HEK293 (cell line): Measurements from ENCODE around the gene KIF18A.

Experiments used
- KLF1 ChIP-seq: fragments of 450-650 bp; formaldehyde crosslinking; IDR thresholded peaks from 2 replicates; pipeline ENCODE4 v1.5.1; 2016; ENCODE audit warnings: missing biosample characterization, missing genetic modification characterization
- KLF10 ChIP-seq: fragments of 450-650 bp; IDR thresholded peaks from 2 replicates; pipeline ENCODE4 v1.5.1; 2018; ENCODE audit warnings: missing biosample characterization, mild to moderate bottlenecking, missing genetic modification characterization
- SP3 ChIP-seq: fragments of 450-650 bp; formaldehyde crosslinking; IDR thresholded peaks from 2 replicates; pipeline ENCODE4 v1.5.1; 2016; ENCODE audit warnings: missing biosample characterization, missing genetic modification characterization
- WT1 ChIP-seq: fragments of 450-650 bp; formaldehyde crosslinking; IDR thresholded peaks from 2 replicates; pipeline ENCODE4 v1.5.1; 2016; ENCODE audit warnings: missing biosample characterization, missing genetic modification characterization
- YY1 ChIP-seq: fragments of 450-650 bp; formaldehyde crosslinking; IDR thresholded peaks from 2 replicates; pipeline ENCODE4 v1.5.1; 2018; ENCODE audit warnings: missing biosample characterization, missing genetic modification characterization
- ZBTB1 ChIP-seq: fragments of 450-650 bp; formaldehyde crosslinking; IDR thresholded peaks from 2 replicates; pipeline ENCODE4 v1.5.1; 2016; ENCODE audit warnings: missing biosample characterization, missing genetic modification characterization
- ZBTB21 ChIP-seq: fragments of 450-650 bp; formaldehyde crosslinking; IDR thresholded peaks from 2 replicates; pipeline ENCODE4 v1.5.1; 2017; ENCODE audit warnings: missing biosample characterization, missing genetic modification characterization
- ZBTB48 ChIP-seq: fragments of 450-650 bp; formaldehyde crosslinking; IDR thresholded peaks from 2 replicates; pipeline ENCODE4 v1.5.1; 2016; ENCODE audit warnings: missing biosample characterization, missing genetic modification characterization
- ZFHX2 ChIP-seq: fragments of 450-650 bp; formaldehyde crosslinking; conservative IDR thresholded peaks from 2 replicates; pipeline ENCODE4 v1.5.1; 2016; ENCODE audit warnings: missing biosample characterization, missing genetic modification characterization
- ZNF138 ChIP-seq: fragments of 450-650 bp; formaldehyde crosslinking; IDR thresholded peaks from 2 replicates; pipeline ENCODE4 v1.5.1; 2016; ENCODE audit warnings: missing biosample characterization, missing genetic modification characterization, borderline replicate concordance
- ZNF157 ChIP-seq: fragments of 450-650 bp; formaldehyde crosslinking; IDR thresholded peaks from 2 replicates; pipeline ENCODE4 v1.5.1; 2016; ENCODE audit warnings: missing biosample characterization, missing genetic modification characterization
- ZNF223 ChIP-seq: fragments of 450-650 bp; formaldehyde crosslinking; IDR thresholded peaks from 2 replicates; pipeline ENCODE4 v1.5.1; 2016; ENCODE audit warnings: missing biosample characterization, missing genetic modification characterization
- ZNF311 ChIP-seq: fragments of 450-650 bp; formaldehyde crosslinking; IDR thresholded peaks from 2 replicates; pipeline ENCODE4 v1.5.1; 2017; ENCODE audit warnings: missing biosample characterization, missing genetic modification characterization, borderline replicate concordance
- ZNF335 ChIP-seq: fragments of 450-650 bp; formaldehyde crosslinking; conservative IDR thresholded peaks from 2 replicates; pipeline ENCODE4 v1.5.1; 2016; ENCODE audit warnings: missing biosample characterization, missing genetic modification characterization
- ZNF394 ChIP-seq: fragments of 450-650 bp; formaldehyde crosslinking; IDR thresholded peaks from 2 replicates; pipeline ENCODE4 v1.5.1; 2016; ENCODE audit warnings: missing biosample characterization, missing genetic modification characterization, mild to moderate bottlenecking, moderate library complexity, borderline replicate concordance
- ZNF555 ChIP-seq: fragments of 450-650 bp; formaldehyde crosslinking; conservative IDR thresholded peaks from 2 replicates; pipeline ENCODE4 v1.5.1; 2017; ENCODE audit warnings: missing biosample characterization, mild to moderate bottlenecking, missing genetic modification characterization, inconsistent platforms
- ZNF623 ChIP-seq: fragments of 450-650 bp; formaldehyde crosslinking; IDR thresholded peaks from 2 replicates; pipeline ENCODE4 v1.5.1; 2016; ENCODE audit warnings: missing biosample characterization, missing genetic modification characterization
- ZNF701 ChIP-seq: fragments of 450-650 bp; formaldehyde crosslinking; IDR thresholded peaks from 2 replicates; pipeline ENCODE4 v1.5.1; 2016; ENCODE audit warnings: missing biosample characterization, missing genetic modification characterization
- ZNF76 ChIP-seq: fragments of 450-650 bp; formaldehyde crosslinking; IDR thresholded peaks from 2 replicates; pipeline ENCODE4; 2016; ENCODE audit warnings: low read depth, missing biosample characterization, missing genetic modification characterization, borderline replicate concordance
- ZNF837 ChIP-seq: fragments of 450-650 bp; formaldehyde crosslinking; IDR thresholded peaks from 2 replicates; pipeline ENCODE4 v1.5.1; 2016; ENCODE audit warnings: missing biosample characterization, missing genetic modification characterization
- ZSCAN30 ChIP-seq: fragments of 450-650 bp; IDR thresholded peaks from 2 replicates; pipeline ENCODE4 v1.5.1; 2018; ENCODE audit warnings: missing biosample characterization, mild to moderate bottlenecking, missing genetic modification characterization, moderate library complexity
- ZXDB ChIP-seq: fragments of 450-650 bp; formaldehyde crosslinking; IDR thresholded peaks from 2 replicates; pipeline ENCODE4 v1.5.1; 2016; ENCODE audit warnings: missing biosample characterization, missing genetic modification characterization
- TF ChIP-seq, protein P1 (sequence below): fragments of 450-650 bp; formaldehyde crosslinking; IDR thresholded peaks from 2 replicates; pipeline ENCODE4; 2016; ENCODE audit warnings: missing biosample characterization, missing genetic modification characterization
- TF ChIP-seq, protein P2 (sequence below): fragments of 450-650 bp; formaldehyde crosslinking; IDR thresholded peaks from 2 replicates; pipeline ENCODE4 v1.5.1; 2016; ENCODE audit warnings: missing biosample characterization, missing genetic modification characterization, borderline replicate concordance
- TF ChIP-seq, protein P3 (sequence below): fragments of 450-650 bp; formaldehyde crosslinking; optimal IDR thresholded peaks from 2 replicates; pipeline ENCODE3; 2016; ENCODE audit warnings: missing biosample characterization, mild to moderate bottlenecking, missing genetic modification characterization
- TF ChIP-seq, protein P4 (sequence below): fragments of 450-650 bp; formaldehyde crosslinking; IDR thresholded peaks from 2 replicates; pipeline ENCODE4 v1.5.1; 2017; ENCODE audit warnings: missing biosample characterization, mild to moderate bottlenecking, missing genetic modification characterization, moderate library complexity
- TF ChIP-seq, protein P5 (sequence below): IDR thresholded peaks from 2 replicates; pipeline ENCODE4 v1.6.1; 2011; ENCODE audit warnings: mild to moderate bottlenecking, low read depth, low read length, borderline replicate concordance

The KIF18A gene

DNA sequence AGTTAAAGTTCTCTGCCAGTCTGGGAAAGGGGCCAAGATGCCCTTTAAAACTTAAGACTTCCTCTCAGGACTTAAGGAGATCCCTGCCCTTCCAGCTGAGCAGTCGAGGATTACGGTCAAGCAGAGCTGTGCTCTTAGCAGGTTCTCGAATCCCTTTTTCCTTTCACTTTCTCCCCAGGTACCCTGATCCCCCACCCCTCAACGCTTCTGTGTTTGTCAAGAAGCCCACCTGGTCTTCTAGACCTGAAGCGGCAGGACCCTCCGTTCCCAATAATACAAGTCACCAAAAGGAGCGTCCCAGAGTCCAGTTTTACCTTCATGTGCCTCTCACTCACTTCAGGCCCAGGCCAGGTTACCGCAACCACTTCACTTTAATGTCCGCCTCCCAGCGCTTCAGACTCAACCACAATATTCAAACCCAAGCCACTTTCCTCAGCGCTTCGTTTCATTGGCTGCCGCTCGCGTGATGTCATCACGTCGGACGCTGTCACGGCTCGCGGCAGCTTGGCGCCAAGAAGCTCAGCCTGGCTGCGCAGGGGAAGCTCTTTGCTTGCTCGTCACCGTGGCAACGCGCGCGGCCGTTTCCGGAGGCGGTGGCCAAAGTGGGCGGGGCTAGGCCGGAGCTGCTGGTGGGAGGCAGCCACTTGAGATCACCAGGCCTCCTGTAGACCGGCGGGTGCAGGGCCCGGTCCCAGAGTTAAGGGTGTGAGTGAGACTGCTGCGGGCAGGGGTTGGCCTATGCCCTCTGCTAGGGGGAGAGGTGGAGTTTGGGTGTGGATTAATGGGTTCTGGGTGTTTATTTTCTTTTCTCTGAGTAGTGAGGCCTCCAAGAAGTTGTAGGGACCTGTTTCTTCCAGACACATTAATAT, at the start of gene KIF18A, which contains the start of gene METTL15 (continued):
- TF ChIP-seq, protein P1, sequence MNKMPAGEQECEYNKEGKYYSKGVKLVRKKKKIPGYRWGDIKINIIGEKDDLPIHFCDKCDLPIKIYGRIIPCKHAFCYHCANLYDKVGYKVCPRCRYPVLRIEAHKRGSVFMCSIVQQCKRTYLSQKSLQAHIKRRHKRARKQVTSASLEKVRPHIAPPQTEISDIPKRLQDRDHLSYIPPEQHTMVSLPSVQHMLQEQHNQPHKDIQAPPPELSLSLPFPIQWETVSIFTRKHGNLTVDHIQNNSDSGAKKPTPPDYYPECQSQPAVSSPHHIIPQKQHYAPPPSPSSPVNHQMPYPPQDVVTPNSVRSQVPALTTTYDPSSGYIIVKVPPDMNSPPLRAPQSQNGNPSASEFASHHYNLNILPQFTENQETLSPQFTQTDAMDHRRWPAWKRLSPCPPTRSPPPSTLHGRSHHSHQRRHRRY: no peak
- TF ChIP-seq ZNF138 (tag by site-specific recombination) (no peak), ZNF394 (tag by site-specific recombination) (no peak), ZNF311 (no peak), ZBTB48 (tag by site-specific recombination) (peak; percentile 60), SP3 (tag by site-specific recombination) (peak; percentile 81), KLF1 (peak; percentile 73), ZNF837 (tag by site-specific recombination) (no peak), ZXDB (tag by site-specific recombination) (peak; percentile 75), ZNF157 (tag by site-specific recombination) (no peak), ZBTB21 (tag by site-specific recombination) (peak; percentile 92), YY1 (tag by site-specific recombination) (no peak), ZFHX2 (peak; percentile 83), ZNF76 (peak; percentile 50; the same call in 1 of the 2 replicates), WT1 (peak; percentile 39; the same call in 1 of the 2 replicates), ZNF623 (tag by site-specific recombination) (no peak), KLF10 (tag by site-specific recombination) (peak; percentile 83), ZNF701 (tag by site-specific recombination) (no peak), ZNF555 (tag by site-specific recombination) (no peak), ZNF223 (no peak), ZSCAN30 (tag by site-specific recombination) (peak; percentile 68), ZNF335 (tag by site-specific recombination) (peak; percentile 61), ZBTB1 (no peak)
- TF ChIP-seq, protein P2, sequence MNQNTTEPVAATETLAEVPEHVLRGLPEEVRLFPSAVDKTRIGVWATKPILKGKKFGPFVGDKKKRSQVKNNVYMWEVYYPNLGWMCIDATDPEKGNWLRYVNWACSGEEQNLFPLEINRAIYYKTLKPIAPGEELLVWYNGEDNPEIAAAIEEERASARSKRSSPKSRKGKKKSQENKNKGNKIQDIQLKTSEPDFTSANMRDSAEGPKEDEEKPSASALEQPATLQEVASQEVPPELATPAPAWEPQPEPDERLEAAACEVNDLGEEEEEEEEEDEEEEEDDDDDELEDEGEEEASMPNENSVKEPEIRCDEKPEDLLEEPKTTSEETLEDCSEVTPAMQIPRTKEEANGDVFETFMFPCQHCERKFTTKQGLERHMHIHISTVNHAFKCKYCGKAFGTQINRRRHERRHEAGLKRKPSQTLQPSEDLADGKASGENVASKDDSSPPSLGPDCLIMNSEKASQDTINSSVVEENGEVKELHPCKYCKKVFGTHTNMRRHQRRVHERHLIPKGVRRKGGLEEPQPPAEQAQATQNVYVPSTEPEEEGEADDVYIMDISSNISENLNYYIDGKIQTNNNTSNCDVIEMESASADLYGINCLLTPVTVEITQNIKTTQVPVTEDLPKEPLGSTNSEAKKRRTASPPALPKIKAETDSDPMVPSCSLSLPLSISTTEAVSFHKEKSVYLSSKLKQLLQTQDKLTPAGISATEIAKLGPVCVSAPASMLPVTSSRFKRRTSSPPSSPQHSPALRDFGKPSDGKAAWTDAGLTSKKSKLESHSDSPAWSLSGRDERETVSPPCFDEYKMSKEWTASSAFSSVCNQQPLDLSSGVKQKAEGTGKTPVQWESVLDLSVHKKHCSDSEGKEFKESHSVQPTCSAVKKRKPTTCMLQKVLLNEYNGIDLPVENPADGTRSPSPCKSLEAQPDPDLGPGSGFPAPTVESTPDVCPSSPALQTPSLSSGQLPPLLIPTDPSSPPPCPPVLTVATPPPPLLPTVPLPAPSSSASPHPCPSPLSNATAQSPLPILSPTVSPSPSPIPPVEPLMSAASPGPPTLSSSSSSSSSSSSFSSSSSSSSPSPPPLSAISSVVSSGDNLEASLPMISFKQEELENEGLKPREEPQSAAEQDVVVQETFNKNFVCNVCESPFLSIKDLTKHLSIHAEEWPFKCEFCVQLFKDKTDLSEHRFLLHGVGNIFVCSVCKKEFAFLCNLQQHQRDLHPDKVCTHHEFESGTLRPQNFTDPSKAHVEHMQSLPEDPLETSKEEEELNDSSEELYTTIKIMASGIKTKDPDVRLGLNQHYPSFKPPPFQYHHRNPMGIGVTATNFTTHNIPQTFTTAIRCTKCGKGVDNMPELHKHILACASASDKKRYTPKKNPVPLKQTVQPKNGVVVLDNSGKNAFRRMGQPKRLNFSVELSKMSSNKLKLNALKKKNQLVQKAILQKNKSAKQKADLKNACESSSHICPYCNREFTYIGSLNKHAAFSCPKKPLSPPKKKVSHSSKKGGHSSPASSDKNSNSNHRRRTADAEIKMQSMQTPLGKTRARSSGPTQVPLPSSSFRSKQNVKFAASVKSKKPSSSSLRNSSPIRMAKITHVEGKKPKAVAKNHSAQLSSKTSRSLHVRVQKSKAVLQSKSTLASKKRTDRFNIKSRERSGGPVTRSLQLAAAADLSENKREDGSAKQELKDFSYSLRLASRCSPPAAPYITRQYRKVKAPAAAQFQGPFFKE: no peak
- TF ChIP-seq, protein P3, sequence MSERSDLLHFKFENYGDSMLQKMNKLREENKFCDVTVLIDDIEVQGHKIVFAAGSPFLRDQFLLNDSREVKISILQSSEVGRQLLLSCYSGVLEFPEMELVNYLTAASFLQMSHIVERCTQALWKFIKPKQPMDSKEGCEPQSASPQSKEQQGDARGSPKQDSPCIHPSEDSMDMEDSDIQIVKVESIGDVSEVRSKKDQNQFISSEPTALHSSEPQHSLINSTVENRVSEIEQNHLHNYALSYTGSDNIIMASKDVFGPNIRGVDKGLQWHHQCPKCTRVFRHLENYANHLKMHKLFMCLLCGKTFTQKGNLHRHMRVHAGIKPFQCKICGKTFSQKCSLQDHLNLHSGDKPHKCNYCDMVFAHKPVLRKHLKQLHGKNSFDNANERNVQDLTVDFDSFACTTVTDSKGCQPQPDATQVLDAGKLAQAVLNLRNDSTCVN (tag by site-specific recombination): peak; percentile 89
- TF ChIP-seq, protein P4, sequence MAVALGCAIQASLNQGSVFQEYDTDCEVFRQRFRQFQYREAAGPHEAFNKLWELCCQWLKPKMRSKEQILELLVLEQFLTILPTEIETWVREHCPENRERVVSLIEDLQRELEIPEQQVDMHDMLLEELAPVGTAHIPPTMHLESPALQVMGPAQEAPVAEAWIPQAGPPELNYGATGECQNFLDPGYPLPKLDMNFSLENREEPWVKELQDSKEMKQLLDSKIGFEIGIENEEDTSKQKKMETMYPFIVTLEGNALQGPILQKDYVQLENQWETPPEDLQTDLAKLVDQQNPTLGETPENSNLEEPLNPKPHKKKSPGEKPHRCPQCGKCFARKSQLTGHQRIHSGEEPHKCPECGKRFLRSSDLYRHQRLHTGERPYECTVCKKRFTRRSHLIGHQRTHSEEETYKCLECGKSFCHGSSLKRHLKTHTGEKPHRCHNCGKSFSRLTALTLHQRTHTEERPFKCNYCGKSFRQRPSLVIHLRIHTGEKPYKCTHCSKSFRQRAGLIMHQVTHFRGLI: no peak
- TF ChIP-seq, protein P5, sequence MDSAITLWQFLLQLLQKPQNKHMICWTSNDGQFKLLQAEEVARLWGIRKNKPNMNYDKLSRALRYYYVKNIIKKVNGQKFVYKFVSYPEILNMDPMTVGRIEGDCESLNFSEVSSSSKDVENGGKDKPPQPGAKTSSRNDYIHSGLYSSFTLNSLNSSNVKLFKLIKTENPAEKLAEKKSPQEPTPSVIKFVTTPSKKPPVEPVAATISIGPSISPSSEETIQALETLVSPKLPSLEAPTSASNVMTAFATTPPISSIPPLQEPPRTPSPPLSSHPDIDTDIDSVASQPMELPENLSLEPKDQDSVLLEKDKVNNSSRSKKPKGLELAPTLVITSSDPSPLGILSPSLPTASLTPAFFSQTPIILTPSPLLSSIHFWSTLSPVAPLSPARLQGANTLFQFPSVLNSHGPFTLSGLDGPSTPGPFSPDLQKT: peak; percentile 62; the same call in 1 of the 2 replicates
